ENCODE data around the gene ZNF554.
A peak's percentile ranks its signal among the peaks of the same experiment; 100 is the strongest.
"Not testable (repeated sequence)": the region's sequence is repeated elsewhere in the genome, so short reads cannot be mapped to it uniquely, and the experiment has no call there.

Gene ZNF554

GRCh38 chr19:2853015-2853606 is 33.4 kb downstream of the ZNF554 start:
- H3K36me3 Mint-ChIP-seq = peaks cover 45% of the 10 kb centered on the region
- peaks cover 8% of the 10 kb centered on the region for H3K9me3 Mint-ChIP-seq (ENCODE audit: low read depth)
- H3K4me1 Mint-ChIP-seq (ENCODE audit: low read depth) = peaks cover 43% of the 10 kb centered on the region
- no peak overlapping the region for H3K4me3 Mint-ChIP-seq
- H3K27me3 Mint-ChIP-seq = no peaks in the 10 kb centered on the region
- no peak overlapping the region for H3K27ac Mint-ChIP-seq

GRCh38 chr19:2854849-2855248 is 35.2 kb downstream of the ZNF554 start:
- Mint-ChIP-seq H3K27ac (no peak overlapping the region), H3K36me3 (peaks cover 45% of the 10 kb centered on the region), H3K9me3 (ENCODE audit: low read depth) (peaks cover 8% of the 10 kb centered on the region), H3K4me3 (no peak overlapping the region), H3K27me3 (no peaks in the 10 kb centered on the region), H3K4me1 (ENCODE audit: low read depth) (peaks cover 43% of the 10 kb centered on the region)

- Mint-ChIP-seq H3K36me3 (peaks cover 36% of the 10 kb centered on the region), H3K4me3 (peak overlapping the region; percentile 67), H3K9me3 (ENCODE audit: low read depth) (peaks cover 8% of the 10 kb centered on the region), H3K27me3 (no peaks in the 10 kb centered on the region), H3K27ac (peak overlapping the region; percentile 67), H3K4me1 (ENCODE audit: low read depth) (peaks cover 33% of the 10 kb centered on the region)
These were observed 36.9 kb downstream of the ZNF554 start for GRCh38 chr19:2856457-2857050.

GRCh38 chr19:2858864-2859263 is 39.2 kb downstream of the ZNF554 start:
- Mint-ChIP-seq H3K4me3 (no peak overlapping the region), H3K27ac (no peak overlapping the region), H3K27me3 (no peaks in the 10 kb centered on the region), H3K36me3 (peaks cover 14% of the 10 kb centered on the region), H3K4me1 (ENCODE audit: low read depth) (peaks cover 33% of the 10 kb centered on the region), H3K9me3 (ENCODE audit: low read depth) (peaks cover 3% of the 10 kb centered on the region)

- H3K36me3 Mint-ChIP-seq = no peaks in the 10 kb centered on the region
- H3K9me3 Mint-ChIP-seq (ENCODE audit: low read depth) = no peaks in the 10 kb centered on the region
- H3K27ac Mint-ChIP-seq = no peak overlapping the region
- no peak overlapping the region for H3K4me3 Mint-ChIP-seq
- peaks cover 3% of the 10 kb centered on the region for H3K27me3 Mint-ChIP-seq
- peaks cover 7% of the 10 kb centered on the region for H3K4me1 Mint-ChIP-seq (ENCODE audit: low read depth)
These were observed 44.1 kb downstream of the ZNF554 start for GRCh38 chr19:2863816-2864215.

- H3K36me3 Mint-ChIP-seq = no peaks in the 10 kb centered on the region
- no peak overlapping the region for H3K27ac Mint-ChIP-seq
- no peak overlapping the region for H3K4me3 Mint-ChIP-seq
- no peaks in the 10 kb centered on the region for H3K9me3 Mint-ChIP-seq (ENCODE audit: low read depth)
- H3K27me3 Mint-ChIP-seq = peaks cover 3% of the 10 kb centered on the region
- H3K4me1 Mint-ChIP-seq (ENCODE audit: low read depth) = peaks cover 5% of the 10 kb centered on the region
These were observed 45.8 kb downstream of the ZNF554 start for GRCh38 chr19:2865334-2866100.

- Mint-ChIP-seq H3K36me3 (no peaks in the 10 kb centered on the region), H3K4me3 (no peak overlapping the region), H3K27ac (no peak overlapping the region), H3K9me3 (ENCODE audit: low read depth) (no peaks in the 10 kb centered on the region), H3K27me3 (peaks cover 3% of the 10 kb centered on the region), H3K4me1 (ENCODE audit: low read depth) (peaks cover 5% of the 10 kb centered on the region)
These were observed 46.9 kb downstream of the ZNF554 start for GRCh38 chr19:2866495-2867024.

GRCh38 chr19:2867025-2867991 is 47.6 kb downstream of the ZNF554 start, which contains the start of gene ZNF556:
Gene ZNF556, plus strand, starts transcription at chr19:2867335. Its CDS starts 87 bp downstream, at chr19:2867422.
- no peaks in the 10 kb centered on the region for H3K9me3 Mint-ChIP-seq (ENCODE audit: low read depth)
- H3K36me3 Mint-ChIP-seq = no peaks in the 10 kb centered on the region
- H3K27ac Mint-ChIP-seq = no peak within 1 kb of the TSS
- H3K4me1 Mint-ChIP-seq (ENCODE audit: low read depth) = peaks cover 5% of the 10 kb centered on the region
- peaks cover 3% of the 10 kb centered on the region for H3K27me3 Mint-ChIP-seq
- no peak within 1 kb of the TSS for H3K4me3 Mint-ChIP-seq

GRCh38 chr19:2869618-2870017 is 50.0 kb downstream of the ZNF554 start:
- H3K4me1 Mint-ChIP-seq (ENCODE audit: low read depth) = peaks cover 5% of the 10 kb centered on the region
- H3K27ac Mint-ChIP-seq = no peak overlapping the region
- H3K4me3 Mint-ChIP-seq = no peak overlapping the region
- peaks cover 3% of the 10 kb centered on the region for H3K27me3 Mint-ChIP-seq
- H3K9me3 Mint-ChIP-seq (ENCODE audit: low read depth) = no peaks in the 10 kb centered on the region
- H3K36me3 Mint-ChIP-seq = no peaks in the 10 kb centered on the region

GRCh38 chr19:2872175-2872574 is 52.5 kb downstream of the ZNF554 start:
- H3K27me3 Mint-ChIP-seq; H3K9me3 Mint-ChIP-seq (ENCODE audit: low read depth); H3K4me3 Mint-ChIP-seq; H3K36me3 Mint-ChIP-seq; H3K4me1 Mint-ChIP-seq (ENCODE audit: low read depth); H3K27ac Mint-ChIP-seq: not testable (repeated sequence)

- no peaks in the 10 kb centered on the region for H3K9me3 Mint-ChIP-seq (ENCODE audit: low read depth)
- no peak overlapping the region for H3K4me3 Mint-ChIP-seq
- no peaks in the 10 kb centered on the region for H3K36me3 Mint-ChIP-seq
- H3K27me3 Mint-ChIP-seq = no peaks in the 10 kb centered on the region
- no peaks in the 10 kb centered on the region for H3K4me1 Mint-ChIP-seq (ENCODE audit: low read depth)
- H3K27ac Mint-ChIP-seq = no peak overlapping the region
These were observed 58.0 kb downstream of the ZNF554 start for GRCh38 chr19:2877398-2878331.

- Mint-ChIP-seq H3K9me3 (ENCODE audit: low read depth) (no peaks in the 10 kb centered on the region), H3K4me1 (ENCODE audit: low read depth) (peaks cover 6% of the 10 kb centered on the region), H3K36me3 (no peaks in the 10 kb centered on the region), H3K27ac (no peak overlapping the region), H3K4me3 (no peak overlapping the region), H3K27me3 (peaks cover 1% of the 10 kb centered on the region)
These were observed 64.2 kb downstream of the ZNF554 start for GRCh38 chr19:2883686-2884439.

- no peaks in the 10 kb centered on the region for H3K36me3 Mint-ChIP-seq
These were observed 66.1 kb downstream of the ZNF554 start for GRCh38 chr19:2885736-2886135.

More at GRCh38 chr19:2885736-2886135, 66.1 kb downstream of the ZNF554 start:
- Mint-ChIP-seq H3K27ac (no peak overlapping the region), H3K4me3 (no peak overlapping the region), H3K4me1 (ENCODE audit: low read depth) (peaks cover 6% of the 10 kb centered on the region), H3K27me3 (peaks cover 1% of the 10 kb centered on the region), H3K9me3 (ENCODE audit: low read depth) (no peaks in the 10 kb centered on the region)

Data from activated naive CD8-positive, alpha-beta T cell (primary cell).